Fibroblast of pulmonary artery (primary cell): ENCODE data around the gene RBFOX2.

ENCODE experiments used
- DNase-seq: peaks from one replicate; pipeline ENCODE4 v3.0.0-alpha.2; 2010; ENCODE audit warnings: low read depth
- H3K4me3 ChIP-seq: replicated peaks from 2 replicates; pipeline ENCODE4 v1.5.1; 2011; ENCODE audit warnings: low read depth, mild to moderate bottlenecking, control low read depth, low read length, moderate library complexity
- TF ChIP-seq, protein P1 (sequence below): IDR thresholded peaks from 2 replicates; pipeline ENCODE4 v1.5.1; 2011; ENCODE audit warnings: mild to moderate bottlenecking, control low read depth, low read length, inconsistent platforms; ENCODE audit errors: missing control alignments

RBFOX2 gene

GRCh38 chr22:35752006-35752862, 276.4 kb downstream of the RBFOX2 start:
- TF ChIP-seq, protein P1, sequence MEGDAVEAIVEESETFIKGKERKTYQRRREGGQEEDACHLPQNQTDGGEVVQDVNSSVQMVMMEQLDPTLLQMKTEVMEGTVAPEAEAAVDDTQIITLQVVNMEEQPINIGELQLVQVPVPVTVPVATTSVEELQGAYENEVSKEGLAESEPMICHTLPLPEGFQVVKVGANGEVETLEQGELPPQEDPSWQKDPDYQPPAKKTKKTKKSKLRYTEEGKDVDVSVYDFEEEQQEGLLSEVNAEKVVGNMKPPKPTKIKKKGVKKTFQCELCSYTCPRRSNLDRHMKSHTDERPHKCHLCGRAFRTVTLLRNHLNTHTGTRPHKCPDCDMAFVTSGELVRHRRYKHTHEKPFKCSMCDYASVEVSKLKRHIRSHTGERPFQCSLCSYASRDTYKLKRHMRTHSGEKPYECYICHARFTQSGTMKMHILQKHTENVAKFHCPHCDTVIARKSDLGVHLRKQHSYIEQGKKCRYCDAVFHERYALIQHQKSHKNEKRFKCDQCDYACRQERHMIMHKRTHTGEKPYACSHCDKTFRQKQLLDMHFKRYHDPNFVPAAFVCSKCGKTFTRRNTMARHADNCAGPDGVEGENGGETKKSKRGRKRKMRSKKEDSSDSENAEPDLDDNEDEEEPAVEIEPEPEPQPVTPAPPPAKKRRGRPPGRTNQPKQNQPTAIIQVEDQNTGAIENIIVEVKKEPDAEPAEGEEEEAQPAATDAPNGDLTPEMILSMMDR: no peak
- no peak for DNase-seq
- H3K4me3 ChIP-seq: no peak overlapping the region

DNA sequence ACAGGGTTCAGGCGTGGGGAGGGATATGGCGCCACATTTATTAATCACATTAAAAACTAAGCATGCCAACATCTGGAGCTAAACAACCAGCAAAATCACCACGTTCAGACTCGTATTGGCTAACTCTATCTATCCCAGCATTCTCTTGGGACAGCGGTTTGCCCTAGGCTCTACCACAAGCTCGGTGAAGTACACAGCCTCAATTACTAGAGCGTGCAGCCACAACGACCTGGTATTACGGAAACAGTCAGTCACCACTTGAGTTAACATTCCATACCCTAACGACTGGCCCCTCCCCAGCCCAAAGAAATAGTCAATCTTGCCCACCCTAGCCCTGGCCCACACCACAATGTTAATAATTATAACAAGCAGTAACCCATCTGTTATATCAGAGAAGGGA, 278.8 kb downstream of the RBFOX2 start:
- TF ChIP-seq, protein P1: no peak
- no peak for DNase-seq
- no peak overlapping the region for H3K4me3 ChIP-seq

DNA sequence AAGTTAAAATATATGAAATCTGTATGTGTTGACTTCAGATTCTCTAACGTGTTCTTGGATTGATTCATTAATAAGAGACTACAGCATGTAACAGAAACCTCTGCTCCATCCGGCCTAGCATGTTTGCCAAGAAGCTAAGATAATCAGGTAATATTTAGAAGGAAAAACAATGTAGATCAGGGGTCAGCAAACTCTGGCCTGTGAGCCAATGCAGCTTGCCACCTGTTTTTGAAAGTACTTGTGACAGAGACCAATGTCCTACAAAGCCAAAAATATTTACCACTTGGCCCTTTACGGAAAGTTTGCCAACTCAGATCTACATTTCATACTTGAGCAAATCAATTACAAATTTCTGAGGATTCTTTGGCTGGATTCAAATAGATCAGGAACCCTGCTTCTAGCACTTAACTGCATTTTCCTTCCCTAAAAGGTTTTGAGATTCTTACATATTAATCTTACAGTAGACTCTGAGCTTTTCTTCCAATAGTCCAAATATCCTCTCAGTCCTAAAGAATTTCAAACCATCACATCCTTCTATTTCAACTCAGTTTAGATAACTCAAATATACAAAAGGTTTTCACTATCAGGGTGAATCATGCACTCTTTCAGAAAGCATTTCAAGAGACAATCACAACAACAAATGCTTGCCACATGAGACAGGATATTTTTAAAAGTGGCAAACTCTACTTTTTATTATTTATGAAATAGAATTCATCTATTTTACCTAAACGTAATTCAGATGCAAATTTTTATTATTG, 281.5 kb downstream of the RBFOX2 start:
- peak; percentile 33 for DNase-seq
- H3K4me3 ChIP-seq: no peak overlapping the region
- TF ChIP-seq, protein P1: no peak

GRCh38 chr22:35746248-35746647, 282.4 kb downstream of the RBFOX2 start:
- TF ChIP-seq, protein P1: no peak
- peak; percentile 34 for DNase-seq
- H3K4me3 ChIP-seq: no peak overlapping the region

- no peak for DNase-seq
- H3K4me3 ChIP-seq: no peak overlapping the region
- TF ChIP-seq, protein P1: no peak
Measured at GRCh38 chr22:35743326-35743860, 285.2 kb downstream of the RBFOX2 start.

DNA sequence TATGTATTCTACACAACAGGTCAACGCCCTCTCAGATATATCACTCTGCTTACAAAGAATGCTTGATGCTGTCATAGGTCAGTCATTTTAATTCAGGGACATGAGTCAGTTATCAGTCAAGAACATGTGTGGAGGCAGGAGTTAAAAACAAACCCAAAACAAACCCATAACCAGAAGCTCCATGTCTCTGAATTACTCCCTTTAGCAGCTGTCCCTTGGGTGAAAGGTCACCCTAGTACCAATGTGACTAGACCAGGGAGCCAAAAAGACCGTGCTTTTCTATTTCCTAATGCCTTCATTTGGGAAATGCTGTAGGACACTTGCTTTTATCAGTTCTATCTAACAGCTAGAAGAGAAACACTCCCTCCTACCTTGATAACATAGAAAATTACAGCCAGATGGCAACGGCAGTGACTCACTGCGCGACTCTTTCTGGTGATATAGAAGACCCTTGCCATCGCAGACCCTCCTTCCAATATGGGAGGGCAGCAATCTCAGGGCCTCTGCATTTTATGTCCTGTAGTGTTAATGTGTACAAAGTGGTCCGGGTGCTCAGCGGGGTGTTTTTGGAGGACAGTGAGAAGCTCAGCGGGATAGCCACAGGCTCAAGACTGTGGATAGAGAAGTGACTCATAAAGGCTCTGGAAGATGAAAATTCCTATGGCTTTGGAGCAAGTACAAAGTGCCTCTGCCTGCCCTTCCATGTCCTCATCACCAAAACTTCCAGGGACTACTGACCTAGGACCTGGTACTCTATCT, 286.1 kb downstream of the RBFOX2 start:
- DNase-seq: peak; percentile 68
- TF ChIP-seq, protein P1: no peak
- H3K4me3 ChIP-seq: no peak overlapping the region
